CD4-positive, alpha-beta T cell (primary cell): Measurements from ENCODE around the gene MCRIP2. TPM values are rescaled to one million over a fixed set of nuclear protein-coding genes. Genes with fewer than 3 reads are reported as not detected.

ENCODE experiments used
- ATAC-seq: fragments of 200-7000 bp; cut with Tn5 transposase; one replicate; pipeline ENCODE4 v1.10.0; 2022; ENCODE audit warnings: mild to moderate bottlenecking; ENCODE audit not compliant: poor library complexity
- CTCF ChIA-PET: fragments of 350-600 bp; sonication (Branson Sonifier 250); formaldehyde crosslinking; loops from one replicate; lab custom pipeline; 2021; ENCODE audit warnings: antibody characterized with exemption, inconsistent platforms; lab: Charles Lee
- POLR2A ChIA-PET: fragments of 350-600 bp; sonication (Branson Sonifier 250); formaldehyde crosslinking; loops from one replicate; lab custom pipeline; 2021; ENCODE audit warnings: antibody characterized with exemption, inconsistent platforms; lab: Charles Lee
- DNase-seq, 14 experiments: peaks; one replicate each; pipeline ENCODE4 v3.0.0-alpha.2; 2013 to 2020; ENCODE audit warnings: mixed read lengths in 2 of 14
- H3K27ac ChIP-seq, 2 donors: one replicate each; pipeline versions ENCODE4 v1.5.1 to v1.7.0; 2013; ENCODE audit warnings: low read length in 2 of 2, low read depth in 1 of 2, mild to moderate bottlenecking in 1 of 2
- H3K27me3 ChIP-seq, 2 experiments: 1 replicate in 1 of 2; 2 replicates in 1 of 2; pipeline versions ENCODE4 v1.6.1 to v1.7.0; 2013; ENCODE audit warnings: low read length in 2 of 2, control low read depth in 1 of 2, mild to moderate bottlenecking in 1 of 2, moderate library complexity in 1 of 2; ENCODE audit not compliant: insufficient read depth in 2 of 2, control insufficient read depth in 1 of 2
- H3K36me3 ChIP-seq: one replicate; pipeline ENCODE4 v1.6.1; 2013; ENCODE audit warnings: low read length, control low read depth; ENCODE audit not compliant: insufficient read depth
- H3K4me1 ChIP-seq: one replicate; pipeline ENCODE4 v1.6.1; 2013; ENCODE audit warnings: low read length, control low read depth; ENCODE audit not compliant: insufficient read depth
- H3K4me3 ChIP-seq: one replicate; pipeline ENCODE4 v1.5.1; 2013; ENCODE audit warnings: mild to moderate bottlenecking, low read length, moderate library complexity
- H3K9me3 ChIP-seq, 2 experiments: 1 replicate in 1 of 2; 2 replicates in 1 of 2; pipeline versions ENCODE4 v1.6.1 to v1.7.0; 2013; ENCODE audit warnings: low read length in 2 of 2, mild to moderate bottlenecking in 2 of 2, control low read depth in 1 of 2, moderate library complexity in 1 of 2; ENCODE audit not compliant: control insufficient read depth in 1 of 2, insufficient read depth in 1 of 2
- H3K27ac Mint-ChIP-seq: one replicate; pipeline ENCODE4 v1.8.0; 2020; ENCODE audit warnings: mixed read lengths
- H3K27me3 Mint-ChIP-seq: one replicate; pipeline ENCODE4 v1.8.0; 2021; ENCODE audit warnings: mixed read lengths
- H3K36me3 Mint-ChIP-seq: one replicate; pipeline ENCODE4 v1.8.0; 2021; ENCODE audit warnings: low read depth, mixed read lengths
- H3K4me1 Mint-ChIP-seq: one replicate; pipeline ENCODE4 v1.8.0; 2021; ENCODE audit warnings: low read depth, mixed read lengths
- H3K4me3 Mint-ChIP-seq: one replicate; pipeline ENCODE4 v1.8.0; 2020; ENCODE audit warnings: mild to moderate bottlenecking, mixed read lengths
- H3K9me3 Mint-ChIP-seq: one replicate; pipeline ENCODE4 v1.8.0; 2020; ENCODE audit warnings: mixed read lengths
- intact Hi-C, 2 experiments: fragments of 100-400 bp; cut with DNase I in 1 of 2; cut with micrococcal nuclease in 1 of 2; formaldehyde crosslinking; loops; one replicate each; pipeline versions ENCODE4 v1.15.1 to v1.9.0; 2023 to 2025; cut with DNase I, micrococcal nuclease
- total RNA-seq, 174 experiments: library from RNA in 2 of 174; stranded (reverse) in 2 of 174; gene quantifications; one replicate each; pipeline ENCODE4 v1.2.3 and lab custom pipeline; 2021 to 2026
- TF ChIP-seq, protein P1 (sequence below): fragments of 200-600 bp; IDR thresholded peaks from one replicate; pipeline ENCODE4 v1.8.0; 2022; ENCODE audit warnings: antibody characterized with exemption, mild to moderate bottlenecking

MCRIP2 gene
- total RNA-seq, 2 experiments from 2014 or later: 11.4 to 14.6 TPM

DNA sequence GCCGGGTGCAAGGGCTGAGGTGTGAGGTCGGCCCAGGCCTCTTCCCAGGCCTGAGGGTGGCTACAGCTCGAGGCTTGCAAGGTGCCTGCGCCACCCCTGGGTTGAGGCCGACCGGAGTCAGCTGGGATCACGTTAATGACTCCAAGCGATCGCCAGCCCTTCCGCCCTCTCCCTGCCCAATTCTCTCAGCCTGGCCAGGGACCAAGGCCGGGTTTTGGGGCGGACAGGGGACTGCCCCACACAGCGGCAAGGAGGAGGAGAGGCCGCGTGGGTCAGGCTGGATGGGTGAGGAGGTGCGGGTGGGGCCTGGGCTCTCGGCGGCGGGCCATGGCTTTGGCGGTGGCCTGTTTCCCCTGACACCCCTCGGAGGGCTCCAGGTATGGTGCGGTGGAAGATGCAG lies 51.7 kb downstream of the MCRIP2 start:
- Histone ChIP-seq H3K9me3 (peaks cover 0 to 7% of the 10 kb centered on the region in 2 experiments), H3K4me1 (peaks cover 58% of the 10 kb centered on the region), H3K27me3 (no peaks in the 10 kb centered on the region), H3K27ac (no peak overlapping the region), H3K36me3 (no peaks in the 10 kb centered on the region), H3K4me3 (no peak overlapping the region)
- H3K4me1 Mint-ChIP-seq: peaks cover 22% of the 10 kb centered on the region
- ATAC-seq (no peak), DNase-seq (peak in 1 of 14 experiments; percentile 57)
- H3K27me3 Mint-ChIP-seq: no peaks in the 10 kb centered on the region
- CTCF ChIA-PET: no interaction called here
- H3K9me3 Mint-ChIP-seq: no peaks in the 10 kb centered on the region
- H3K36me3 Mint-ChIP-seq: peaks cover 5% of the 10 kb centered on the region
- TF ChIP-seq, protein P1, sequence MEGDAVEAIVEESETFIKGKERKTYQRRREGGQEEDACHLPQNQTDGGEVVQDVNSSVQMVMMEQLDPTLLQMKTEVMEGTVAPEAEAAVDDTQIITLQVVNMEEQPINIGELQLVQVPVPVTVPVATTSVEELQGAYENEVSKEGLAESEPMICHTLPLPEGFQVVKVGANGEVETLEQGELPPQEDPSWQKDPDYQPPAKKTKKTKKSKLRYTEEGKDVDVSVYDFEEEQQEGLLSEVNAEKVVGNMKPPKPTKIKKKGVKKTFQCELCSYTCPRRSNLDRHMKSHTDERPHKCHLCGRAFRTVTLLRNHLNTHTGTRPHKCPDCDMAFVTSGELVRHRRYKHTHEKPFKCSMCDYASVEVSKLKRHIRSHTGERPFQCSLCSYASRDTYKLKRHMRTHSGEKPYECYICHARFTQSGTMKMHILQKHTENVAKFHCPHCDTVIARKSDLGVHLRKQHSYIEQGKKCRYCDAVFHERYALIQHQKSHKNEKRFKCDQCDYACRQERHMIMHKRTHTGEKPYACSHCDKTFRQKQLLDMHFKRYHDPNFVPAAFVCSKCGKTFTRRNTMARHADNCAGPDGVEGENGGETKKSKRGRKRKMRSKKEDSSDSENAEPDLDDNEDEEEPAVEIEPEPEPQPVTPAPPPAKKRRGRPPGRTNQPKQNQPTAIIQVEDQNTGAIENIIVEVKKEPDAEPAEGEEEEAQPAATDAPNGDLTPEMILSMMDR: no peak
- no peak overlapping the region for H3K27ac Mint-ChIP-seq
- peak overlapping the region; percentile 80 for H3K4me3 Mint-ChIP-seq
- intact Hi-C loops: loop anchor here in 1 of 2 experiments (10.0 kb wide), 2 partner anchors 721 to 1271 kb away; partner anchors contain the start of genes RNF151, RPS2 and UNKL
- POLR2A ChIA-PET: interaction anchor here (1.8 to 4.1 kb wide), 3 partner anchors 9 to 28 kb away, joined by 6 to 55 read pairs (median 7); partner anchors contain the start of genes ANTKMT, JMJD8 and STUB1

DNA sequence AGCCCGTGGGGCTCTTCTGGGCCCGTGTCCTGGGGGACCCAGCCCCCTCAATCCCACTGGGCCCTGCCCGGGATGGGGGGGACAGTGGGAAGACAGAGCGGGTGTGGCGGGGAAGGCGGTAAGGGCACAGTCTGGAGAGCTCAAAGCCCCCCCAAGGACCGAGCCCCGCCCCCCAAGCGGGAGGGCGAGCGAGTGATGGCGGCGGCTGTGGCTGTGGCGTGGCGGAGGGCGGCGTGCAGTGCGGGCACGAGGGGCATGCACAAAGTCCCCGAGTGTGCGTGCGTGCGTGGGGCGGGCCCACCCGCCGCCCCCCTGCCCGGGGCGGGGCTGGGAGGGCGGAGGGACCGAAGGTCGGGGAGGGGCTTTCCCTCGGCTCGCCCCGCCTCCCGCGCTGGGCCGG lies 52.1 kb downstream of the MCRIP2 start:
- no peak overlapping the region for H3K27ac Mint-ChIP-seq
- Histone ChIP-seq H3K27ac (no peak overlapping the region), H3K4me3 (no peak overlapping the region), H3K9me3 (peaks cover 0 to 7% of the 10 kb centered on the region in 2 experiments), H3K27me3 (no peaks in the 10 kb centered on the region), H3K36me3 (no peaks in the 10 kb centered on the region), H3K4me1 (peaks cover 58% of the 10 kb centered on the region)
- H3K4me1 Mint-ChIP-seq: peaks cover 22% of the 10 kb centered on the region
- ChIA-PET CTCF (no interaction called here), POLR2A (interaction anchor here (1.8 to 4.1 kb wide), 3 partner anchors 10 to 27 kb away, joined by 6 to 55 read pairs (median 7); partner anchors contain the start of genes ANTKMT, JMJD8 and STUB1)
- intact Hi-C loops: loop anchor here in 1 of 2 experiments (10.0 kb wide), 2 partner anchors 721 to 1271 kb away; partner anchors contain the start of genes RNF151, RPS2 and UNKL
- H3K27me3 Mint-ChIP-seq: no peaks in the 10 kb centered on the region
- peaks cover 5% of the 10 kb centered on the region for H3K36me3 Mint-ChIP-seq
- H3K9me3 Mint-ChIP-seq: no peaks in the 10 kb centered on the region
- H3K4me3 Mint-ChIP-seq: peak overlapping the region; percentile 80
- peak; percentile 28 for ATAC-seq
- TF ChIP-seq, protein P1: no peak
- peak in 5 of 14 experiments; percentile 35 to 82 (median 49) for DNase-seq

DNA sequence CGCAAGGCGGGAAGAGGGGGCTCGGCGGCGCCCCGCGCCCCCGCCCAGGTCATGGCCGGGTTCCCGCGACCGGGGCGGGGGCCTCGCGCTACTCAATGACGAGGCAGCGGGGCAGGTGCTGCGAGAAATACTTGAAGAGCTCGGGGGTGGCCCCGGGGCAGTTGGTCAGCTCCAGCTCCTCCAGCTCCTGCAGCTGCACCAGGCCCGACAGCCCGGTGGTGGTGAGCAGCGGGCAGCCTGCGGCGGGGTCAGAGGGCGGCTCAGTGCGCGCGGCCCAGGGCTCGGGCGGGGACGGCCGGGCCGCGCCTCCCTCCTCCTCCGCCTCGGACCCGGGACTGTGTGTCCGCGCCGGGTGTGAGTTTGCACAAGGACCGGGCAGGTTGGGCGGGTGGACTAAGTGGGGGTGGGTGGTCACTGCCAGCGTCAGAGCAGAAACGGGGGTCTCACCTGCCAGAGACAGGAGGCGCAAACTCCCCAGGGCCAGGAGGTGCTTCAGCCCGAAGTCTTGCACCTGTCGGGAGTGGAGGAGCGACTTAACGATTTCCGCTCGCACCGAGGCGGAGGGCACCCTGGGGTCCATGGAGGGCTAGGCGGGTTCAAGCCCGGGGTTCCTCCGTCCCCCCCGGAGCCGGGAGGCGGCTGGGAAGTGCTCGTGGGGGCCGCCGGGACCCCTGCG lies 52.7 kb downstream of the MCRIP2 start:
- DNase-seq: peak in 3 of 14 experiments; percentile 32 to 64 (median 54)
- POLR2A ChIA-PET: interaction anchor here (0.8 to 4.1 kb wide), 7 partner anchors 10 to 270 kb away, joined by 3 to 55 read pairs (median 12); partner anchors contain the start of genes ANTKMT, JMJD8, METRN and METTL26

More for the DNA sequence above, 52.7 kb downstream of the MCRIP2 start:
- Histone ChIP-seq H3K27ac (no peak overlapping the region), H3K9me3 (peaks cover 0 to 7% of the 10 kb centered on the region in 2 experiments), H3K36me3 (no peaks in the 10 kb centered on the region), H3K4me3 (peak overlapping the region; percentile 69), H3K27me3 (no peaks in the 10 kb centered on the region), H3K4me1 (peaks cover 58% of the 10 kb centered on the region)
- intact Hi-C loops: loop anchor here in 1 of 2 experiments (10.0 kb wide), 2 partner anchors 720 to 1270 kb away; partner anchors contain the start of genes RNF151, RPS2 and UNKL
- H3K27ac Mint-ChIP-seq: no peak overlapping the region
- H3K4me3 Mint-ChIP-seq: peak overlapping the region; percentile 70
- CTCF ChIA-PET: interaction anchor here (1.7 to 2.0 kb wide), 2 partner anchors 27 to 47 kb away, joined by 6 to 8 read pairs; partner anchors contain the start of genes CIAO3 and RHOT2
- peaks cover 22% of the 10 kb centered on the region for H3K4me1 Mint-ChIP-seq
- H3K9me3 Mint-ChIP-seq: no peaks in the 10 kb centered on the region
- H3K27me3 Mint-ChIP-seq: no peaks in the 10 kb centered on the region
- TF ChIP-seq, protein P1: no peak
- no peak for ATAC-seq
- H3K36me3 Mint-ChIP-seq: peaks cover 5% of the 10 kb centered on the region
